SK-N-SH treated with all-trans-retinoic acid at 6 μM for 48 hours (cell line): Measurements from ENCODE around the gene PLEKHG4.

Source experiments
- ATAC-seq: fragments of 200-7000 bp; cut with Tn5 transposase; 3 replicates; pipeline ENCODE4 v1.9.1; 2020; ENCODE audit warnings: mild to moderate bottlenecking, moderate library complexity
- BACH2 ChIP-seq: fragments of 250-450 bp; sonication (Bioruptor Pico); IDR thresholded peaks from 2 replicates; pipeline ENCODE4 v1.9.0; 2021; ENCODE audit warnings: mild to moderate bottlenecking, borderline replicate concordance
- CREB5 ChIP-seq: fragments of 250-450 bp; sonication (Bioruptor Pico); IDR thresholded peaks from 2 replicates; pipeline ENCODE4 v1.5.1; 2020; ENCODE audit warnings: low read depth, mild to moderate bottlenecking, moderate library complexity
- CSDC2 ChIP-seq: fragments of 250-450 bp; sonication (Bioruptor Pico); IDR thresholded peaks from 2 replicates; pipeline ENCODE4 v1.5.0; 2020; ENCODE audit warnings: mild to moderate bottlenecking, moderate library complexity
- CSRNP3 ChIP-seq: fragments of 250-450 bp; sonication (Bioruptor Pico); IDR thresholded peaks from 2 replicates; pipeline ENCODE4 v1.5.1; 2021; ENCODE audit warnings: mild to moderate bottlenecking, moderate library complexity
- ESRRG ChIP-seq: fragments of 250-450 bp; sonication (Bioruptor Pico); IDR thresholded peaks from 2 replicates; pipeline ENCODE4 v1.6.1; 2021; ENCODE audit warnings: mild to moderate bottlenecking
- GLIS3 ChIP-seq: fragments of 250-450 bp; sonication (Bioruptor Pico); IDR thresholded peaks from 2 replicates; pipeline ENCODE4 v1.5.0; 2020; ENCODE audit warnings: mild to moderate bottlenecking, moderate library complexity
- ISL1 ChIP-seq: fragments of 250-450 bp; sonication (Bioruptor Pico); IDR thresholded peaks from 2 replicates; pipeline ENCODE4 v2.1.2; 2022; ENCODE audit warnings: mild to moderate bottlenecking, moderate library complexity
- OSR1 ChIP-seq: fragments of 250-450 bp; sonication (Bioruptor Pico); IDR thresholded peaks from 2 replicates; pipeline ENCODE4 v1.8.0; 2022; ENCODE audit warnings: moderate library complexity, mild to moderate bottlenecking, inconsistent platforms
- PATZ1 ChIP-seq: fragments of 250-450 bp; sonication (Bioruptor Pico); IDR thresholded peaks from 2 replicates; pipeline ENCODE4 v1.8.0; 2020; ENCODE audit warnings: mild to moderate bottlenecking, moderate library complexity, borderline replicate concordance
- POU6F1 ChIP-seq: fragments of 250-450 bp; sonication (Bioruptor Pico); IDR thresholded peaks from 2 replicates; pipeline ENCODE4 v1.8.0; 2021; ENCODE audit warnings: low read depth, mild to moderate bottlenecking, moderate library complexity, borderline replicate concordance
- RARB ChIP-seq: fragments of 250-450 bp; sonication (Bioruptor Pico); IDR thresholded peaks from 2 replicates; pipeline ENCODE4 v1.8.0; 2021; ENCODE audit warnings: mild to moderate bottlenecking, moderate library complexity
- SNAI2 ChIP-seq: fragments of 250-450 bp; sonication (Bioruptor Pico); IDR thresholded peaks from 2 replicates; pipeline ENCODE4 v1.5.0; 2020; ENCODE audit warnings: mild to moderate bottlenecking, moderate library complexity
- TCF4 ChIP-seq: fragments of 250-450 bp; sonication (Bioruptor Pico); IDR thresholded peaks from 2 replicates; pipeline ENCODE4 v1.8.0; 2021; ENCODE audit warnings: mild to moderate bottlenecking, moderate library complexity, borderline replicate concordance
- TOX ChIP-seq: fragments of 250-450 bp; sonication (Bioruptor Pico); IDR thresholded peaks from 2 replicates; pipeline ENCODE4 v1.8.0; 2021; ENCODE audit warnings: mild to moderate bottlenecking, moderate library complexity, borderline replicate concordance
- TSHZ2 ChIP-seq: fragments of 250-450 bp; sonication (Bioruptor Pico); IDR thresholded peaks from 2 replicates; pipeline ENCODE4 v1.5.0; 2020; ENCODE audit warnings: mild to moderate bottlenecking, moderate library complexity
- ZFP3 ChIP-seq: fragments of 250-450 bp; sonication (Bioruptor Pico); IDR thresholded peaks from 2 replicates; pipeline ENCODE4 v1.5.0; 2020; ENCODE audit warnings: mild to moderate bottlenecking, moderate library complexity
- ZFP30 ChIP-seq: fragments of 450-650 bp; formaldehyde crosslinking; IDR thresholded peaks from 2 replicates; pipeline ENCODE4 v1.5.0; 2022; ENCODE audit warnings: mild to moderate bottlenecking, moderate library complexity
- ZNF565 ChIP-seq: fragments of 450-650 bp; formaldehyde crosslinking; conservative IDR thresholded peaks from 2 replicates; pipeline ENCODE4 v1.5.0; 2020; ENCODE audit warnings: low read depth, mild to moderate bottlenecking, moderate library complexity
- ZNF70 ChIP-seq: fragments of 450-650 bp; formaldehyde crosslinking; IDR thresholded peaks from 2 replicates; pipeline ENCODE4 v1.5.0; 2020; ENCODE audit warnings: mild to moderate bottlenecking, moderate library complexity
- ZNF8 ChIP-seq: fragments of 450-650 bp; formaldehyde crosslinking; IDR thresholded peaks from 2 replicates; pipeline ENCODE4 v1.5.0; 2020; ENCODE audit warnings: mild to moderate bottlenecking, moderate library complexity

The PLEKHG4 gene

GRCh38 chr16:67254801-67255552 lies 24.4 kb upstream of the PLEKHG4 start:
- no peak for ATAC-seq

GRCh38 chr16:67255553-67256221 lies 23.6 kb upstream of the PLEKHG4 start:
- TF ChIP-seq ZNF70 (CRISPR knock-in tag) (no peak), PATZ1 (CRISPR knock-in tag) (no peak), POU6F1 (CRISPR knock-in tag) (no peak), OSR1 (CRISPR knock-in tag) (no peak), ISL1 (no peak), ZNF565 (CRISPR knock-in tag) (no peak), RARB (CRISPR knock-in tag) (no peak), TSHZ2 (CRISPR knock-in tag) (no peak), GLIS3 (CRISPR knock-in tag) (no peak), ZNF8 (CRISPR knock-in tag) (no peak), CREB5 (CRISPR knock-in tag) (no peak), TCF4 (CRISPR knock-in tag) (no peak), CSRNP3 (CRISPR knock-in tag) (no peak), ESRRG (CRISPR knock-in tag) (no peak), CSDC2 (CRISPR knock-in tag) (no peak), BACH2 (CRISPR knock-in tag) (no peak), SNAI2 (CRISPR knock-in tag) (no peak), ZFP3 (CRISPR knock-in tag) (no peak), ZFP30 (no peak), TOX (CRISPR knock-in tag) (no peak)
- TF ChIP-seq, all 23 proteins: peak for 0
- no peak for ATAC-seq

More at GRCh38 chr16:67254801-67255552, 24.4 kb upstream of the PLEKHG4 start:
- TF ChIP-seq OSR1 (CRISPR knock-in tag), result no peak
- TF ChIP-seq BACH2 (CRISPR knock-in tag), result no peak

- no peak for ATAC-seq
- no peak for TF ChIP-seq POU6F1 (CRISPR knock-in tag)
- TF ChIP-seq ESRRG (CRISPR knock-in tag), result no peak
- TF ChIP-seq PATZ1 (CRISPR knock-in tag), result no peak
- TF ChIP-seq ZNF70 (CRISPR knock-in tag), result no peak
- no peak for TF ChIP-seq TSHZ2 (CRISPR knock-in tag)
Observed at GRCh38 chr16:67256701-67257230, 22.6 kb upstream of the PLEKHG4 start.
